SK-N-SH treated with all-trans-retinoic acid at 6 μM for 48 hours (cell line): Measurements from ENCODE around the gene SLC9A7.

Source experiments
- ATAC-seq: fragments of 200-7000 bp; cut with Tn5 transposase; 3 replicates; pipeline ENCODE4 v1.9.1; 2020; ENCODE audit warnings: mild to moderate bottlenecking, moderate library complexity
- ARNTL ChIP-seq: fragments of 450-650 bp; formaldehyde crosslinking; IDR thresholded peaks from 2 replicates; pipeline ENCODE4 v1.5.0; 2020; ENCODE audit warnings: low read depth, mild to moderate bottlenecking, moderate library complexity, borderline replicate concordance
- CSDC2 ChIP-seq: fragments of 250-450 bp; sonication (Bioruptor Pico); IDR thresholded peaks from 2 replicates; pipeline ENCODE4 v1.5.0; 2020; ENCODE audit warnings: mild to moderate bottlenecking, moderate library complexity
- CSRNP3 ChIP-seq: fragments of 250-450 bp; sonication (Bioruptor Pico); IDR thresholded peaks from 2 replicates; pipeline ENCODE4 v1.5.1; 2021; ENCODE audit warnings: mild to moderate bottlenecking, moderate library complexity
- ESRRG ChIP-seq: fragments of 250-450 bp; sonication (Bioruptor Pico); IDR thresholded peaks from 2 replicates; pipeline ENCODE4 v1.6.1; 2021; ENCODE audit warnings: mild to moderate bottlenecking
- ISL1 ChIP-seq: fragments of 250-450 bp; sonication (Bioruptor Pico); IDR thresholded peaks from 2 replicates; pipeline ENCODE4 v2.1.2; 2022; ENCODE audit warnings: mild to moderate bottlenecking, moderate library complexity
- OSR1 ChIP-seq: fragments of 250-450 bp; sonication (Bioruptor Pico); IDR thresholded peaks from 2 replicates; pipeline ENCODE4 v1.8.0; 2022; ENCODE audit warnings: moderate library complexity, mild to moderate bottlenecking, inconsistent platforms
- PATZ1 ChIP-seq: fragments of 250-450 bp; sonication (Bioruptor Pico); IDR thresholded peaks from 2 replicates; pipeline ENCODE4 v1.8.0; 2020; ENCODE audit warnings: mild to moderate bottlenecking, moderate library complexity, borderline replicate concordance
- POU6F1 ChIP-seq: fragments of 250-450 bp; sonication (Bioruptor Pico); IDR thresholded peaks from 2 replicates; pipeline ENCODE4 v1.8.0; 2021; ENCODE audit warnings: low read depth, mild to moderate bottlenecking, moderate library complexity, borderline replicate concordance
- RARB ChIP-seq: fragments of 250-450 bp; sonication (Bioruptor Pico); IDR thresholded peaks from 2 replicates; pipeline ENCODE4 v1.8.0; 2021; ENCODE audit warnings: mild to moderate bottlenecking, moderate library complexity
- TCF4 ChIP-seq: fragments of 250-450 bp; sonication (Bioruptor Pico); IDR thresholded peaks from 2 replicates; pipeline ENCODE4 v1.8.0; 2021; ENCODE audit warnings: mild to moderate bottlenecking, moderate library complexity, borderline replicate concordance
- TOX ChIP-seq: fragments of 250-450 bp; sonication (Bioruptor Pico); IDR thresholded peaks from 2 replicates; pipeline ENCODE4 v1.8.0; 2021; ENCODE audit warnings: mild to moderate bottlenecking, moderate library complexity, borderline replicate concordance
- ZC3H10 ChIP-seq: fragments of 250-450 bp; sonication (Bioruptor Pico); IDR thresholded peaks from 2 replicates; pipeline ENCODE4 v1.5.1; 2021; ENCODE audit warnings: mild to moderate bottlenecking, moderate library complexity
- ZFP3 ChIP-seq: fragments of 250-450 bp; sonication (Bioruptor Pico); IDR thresholded peaks from 2 replicates; pipeline ENCODE4 v1.5.0; 2020; ENCODE audit warnings: mild to moderate bottlenecking, moderate library complexity
- ZFP30 ChIP-seq: fragments of 450-650 bp; formaldehyde crosslinking; IDR thresholded peaks from 2 replicates; pipeline ENCODE4 v1.5.0; 2022; ENCODE audit warnings: mild to moderate bottlenecking, moderate library complexity
- ZNF565 ChIP-seq: fragments of 450-650 bp; formaldehyde crosslinking; conservative IDR thresholded peaks from 2 replicates; pipeline ENCODE4 v1.5.0; 2020; ENCODE audit warnings: low read depth, mild to moderate bottlenecking, moderate library complexity
- ZNF70 ChIP-seq: fragments of 450-650 bp; formaldehyde crosslinking; IDR thresholded peaks from 2 replicates; pipeline ENCODE4 v1.5.0; 2020; ENCODE audit warnings: mild to moderate bottlenecking, moderate library complexity
- TF ChIP-seq, protein P1 (sequence below): fragments of 250-450 bp; sonication (Bioruptor Pico); IDR thresholded peaks from 2 replicates; pipeline ENCODE4 v1.5.0; 2020; ENCODE audit warnings: mild to moderate bottlenecking, moderate library complexity

SLC9A7 gene

DNA sequence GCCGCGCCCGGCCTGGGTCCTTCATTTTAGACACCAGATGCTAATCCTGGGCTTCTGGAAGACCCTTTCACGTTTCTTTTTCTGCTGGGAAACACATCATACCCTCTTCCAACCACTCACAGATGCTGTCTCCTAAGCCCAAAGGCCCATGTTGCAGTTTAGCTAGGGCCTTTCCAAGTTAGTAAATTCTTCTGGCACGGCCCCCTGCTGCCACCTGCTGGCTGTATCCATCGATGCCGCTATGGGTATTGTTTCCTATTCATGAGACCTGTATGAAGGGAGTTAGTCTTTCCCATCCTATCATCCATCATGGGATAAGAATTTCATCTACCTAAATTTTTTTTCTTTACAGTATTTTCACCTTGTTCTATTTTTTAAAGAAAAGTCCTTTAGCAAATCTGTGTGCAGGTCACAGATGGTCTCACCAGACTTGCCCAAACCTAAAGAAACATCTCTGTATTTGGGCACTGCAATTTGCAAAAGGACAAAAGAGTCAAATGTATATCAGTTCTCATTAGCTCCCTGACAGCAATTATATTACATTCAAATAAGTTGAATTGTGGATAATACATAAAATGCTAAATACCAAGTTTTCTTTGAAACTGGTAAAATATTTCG is 37.8 kb upstream of the SLC9A7 start (continued):
- no peak for TF ChIP-seq CSRNP3 (CRISPR knock-in tag)
- TF ChIP-seq CSDC2 (CRISPR knock-in tag) = no peak
- no peak for TF ChIP-seq TCF4 (CRISPR knock-in tag)
- no peak for TF ChIP-seq PATZ1 (CRISPR knock-in tag)
- TF ChIP-seq ZNF565 (CRISPR knock-in tag) = no peak
- TF ChIP-seq OSR1 = no peak

DNA sequence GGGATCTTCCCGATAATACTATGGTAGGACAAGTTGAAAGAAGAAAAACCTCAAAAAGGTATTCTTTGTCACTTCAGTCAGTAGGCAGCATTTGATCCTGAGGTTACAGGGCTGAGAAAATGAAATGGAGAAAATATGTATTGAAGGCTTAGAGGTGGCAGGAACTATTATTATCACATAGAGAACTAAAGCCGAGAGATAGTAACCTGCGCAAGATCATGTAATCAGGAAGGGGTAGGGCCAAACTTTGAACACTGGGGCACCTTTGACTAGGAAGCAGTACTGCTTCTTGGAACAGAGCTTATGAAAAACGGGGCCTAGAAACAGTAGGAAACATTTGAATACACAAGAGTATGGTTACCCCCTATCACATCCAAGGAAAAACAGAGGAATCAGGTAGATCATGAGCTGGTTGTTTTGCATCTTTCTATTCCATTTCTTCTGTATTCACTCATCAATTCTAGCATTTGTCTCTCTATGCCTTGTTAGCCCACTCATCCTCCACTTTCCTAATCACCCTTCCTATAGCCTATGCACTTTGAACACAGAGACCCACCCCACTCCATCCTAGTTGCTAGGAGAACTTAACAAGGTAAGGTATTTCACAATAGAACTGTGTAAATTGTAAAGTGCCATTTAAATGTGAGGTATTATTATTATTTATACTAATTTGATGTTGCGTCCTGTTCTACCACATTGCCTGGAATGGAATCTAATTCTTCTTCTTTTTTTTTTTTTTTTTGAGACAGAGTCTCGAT is 34.6 kb upstream of the SLC9A7 start:
- TF ChIP-seq CSDC2 (CRISPR knock-in tag) = no peak
- TF ChIP-seq ARNTL (CRISPR knock-in tag) = no peak
- no peak for TF ChIP-seq TOX (CRISPR knock-in tag)
- TF ChIP-seq, protein P1, sequence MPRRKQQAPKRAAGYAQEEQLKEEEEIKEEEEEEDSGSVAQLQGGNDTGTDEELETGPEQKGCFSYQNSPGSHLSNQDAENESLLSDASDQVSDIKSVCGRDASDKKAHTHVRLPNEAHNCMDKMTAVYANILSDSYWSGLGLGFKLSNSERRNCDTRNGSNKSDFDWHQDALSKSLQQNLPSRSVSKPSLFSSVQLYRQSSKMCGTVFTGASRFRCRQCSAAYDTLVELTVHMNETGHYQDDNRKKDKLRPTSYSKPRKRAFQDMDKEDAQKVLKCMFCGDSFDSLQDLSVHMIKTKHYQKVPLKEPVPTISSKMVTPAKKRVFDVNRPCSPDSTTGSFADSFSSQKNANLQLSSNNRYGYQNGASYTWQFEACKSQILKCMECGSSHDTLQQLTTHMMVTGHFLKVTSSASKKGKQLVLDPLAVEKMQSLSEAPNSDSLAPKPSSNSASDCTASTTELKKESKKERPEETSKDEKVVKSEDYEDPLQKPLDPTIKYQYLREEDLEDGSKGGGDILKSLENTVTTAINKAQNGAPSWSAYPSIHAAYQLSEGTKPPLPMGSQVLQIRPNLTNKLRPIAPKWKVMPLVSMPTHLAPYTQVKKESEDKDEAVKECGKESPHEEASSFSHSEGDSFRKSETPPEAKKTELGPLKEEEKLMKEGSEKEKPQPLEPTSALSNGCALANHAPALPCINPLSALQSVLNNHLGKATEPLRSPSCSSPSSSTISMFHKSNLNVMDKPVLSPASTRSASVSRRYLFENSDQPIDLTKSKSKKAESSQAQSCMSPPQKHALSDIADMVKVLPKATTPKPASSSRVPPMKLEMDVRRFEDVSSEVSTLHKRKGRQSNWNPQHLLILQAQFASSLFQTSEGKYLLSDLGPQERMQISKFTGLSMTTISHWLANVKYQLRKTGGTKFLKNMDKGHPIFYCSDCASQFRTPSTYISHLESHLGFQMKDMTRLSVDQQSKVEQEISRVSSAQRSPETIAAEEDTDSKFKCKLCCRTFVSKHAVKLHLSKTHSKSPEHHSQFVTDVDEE (CRISPR knock-in tag) = no peak
- TF ChIP-seq ZNF565 (CRISPR knock-in tag) = no peak
- TF ChIP-seq ZC3H10 (CRISPR knock-in tag) = no peak
- TF ChIP-seq PATZ1 (CRISPR knock-in tag) = no peak
- no peak for TF ChIP-seq CSRNP3 (CRISPR knock-in tag)
- no peak for TF ChIP-seq RARB (CRISPR knock-in tag)
- no peak for TF ChIP-seq ZNF70 (CRISPR knock-in tag)
- TF ChIP-seq POU6F1 = no peak
- TF ChIP-seq OSR1 = no peak
- TF ChIP-seq ZFP3 (CRISPR knock-in tag) = no peak
- TF ChIP-seq ESRRG (CRISPR knock-in tag) = no peak
- no peak for TF ChIP-seq ISL1 (CRISPR knock-in tag)
- no peak for TF ChIP-seq ZFP30
- TF ChIP-seq, all 23 proteins: peak for 0
- ATAC-seq = no peak
